HCT116 (cell line): ENCODE measurements around the gene CEBPA. TPM values are rescaled to one million over a fixed set of nuclear protein-coding genes. Genes with fewer than 3 reads are reported as not detected.

ENCODE experiments used
- ATAC-seq: fragments of 200-7000 bp; cut with Tn5 transposase; 2 replicates; pipeline ENCODE4 v1.9.1; 2020; ENCODE audit warnings: mild to moderate bottlenecking, moderate library complexity
- BruUV-seq: library from RNA; stranded (reverse); fragments of 400-500 nt; replicated peaks from 2 replicates; lab custom pipeline; 2021; lab: Mats Ljungman, UMichigan
- CTCF ChIA-PET: fragments of 300-600 bp; sonication (Branson Sonifier 250); formaldehyde crosslinking; loops from one replicate; lab custom pipeline; 2021; ENCODE audit warnings: antibody characterized with exemption; lab: Charles Lee
- POLR2A ChIA-PET: fragments of 300-600, 350-600 bp; sonication (Branson Sonifier 250); formaldehyde crosslinking; loops from one replicate; lab custom pipeline; 2021; ENCODE audit warnings: antibody characterized with exemption; lab: Charles Lee
- RAD21 ChIA-PET, 2 experiments: fragments of 300-600 bp; sonication (Branson Sonifier 250); formaldehyde crosslinking; loops; one replicate each; lab custom pipeline; 2023; ENCODE audit warnings: low total read pairs in 2 of 2; ENCODE audit not compliant: uncharacterized antibody in 2 of 2, unreplicated experiment in 2 of 2, low non-redundant PET in 1 of 2; lab: Charles Lee
- DNase-seq: peaks from one replicate; pipeline ENCODE4 v3.0.0-alpha.2; 2010; ENCODE audit warnings: low read depth, low spot score
- H2AFZ ChIP-seq: fragments of 200-600 bp; shearing (Covaris generic), sonication (generic); 2 replicates; pipeline ENCODE4 v1.6.1; 2017; ENCODE audit warnings: low read depth, mixed run types, mixed read lengths, antibody characterized with exemption, low read length; ENCODE audit not compliant: poor library complexity, severe bottlenecking
- H3K27ac ChIP-seq: 2 replicates; pipeline ENCODE4 v1.5.1; 2012; ENCODE audit warnings: low read depth, low read length
- H3K27me3 ChIP-seq: fragments of 200-600 bp; sonication (generic); 2 replicates; pipeline ENCODE4 v1.6.1; 2016; ENCODE audit warnings: mixed run types, low read length, mixed read lengths; ENCODE audit not compliant: insufficient read depth
- H3K36me3 ChIP-seq, 2 experiments: fragments of 200-500 bp in 1 of 2; fragments of 200-600 bp in 1 of 2; sonication (Bioruptor generic) in 1 of 2; sonication (generic) in 1 of 2; 2 replicates each; pipeline versions ENCODE4 v1.5.1 to v1.6.1; 2014 to 2016; ENCODE audit warnings: low read length in 2 of 2, inconsistent platforms in 1 of 2, mixed read lengths in 1 of 2, mixed run types in 1 of 2; ENCODE audit not compliant: insufficient read depth in 2 of 2, control insufficient read depth in 1 of 2
- H3K4me1 ChIP-seq, 2 experiments: fragments of 200-600 bp in 1 of 2; sonication (generic) in 1 of 2; 2 replicates each; pipeline versions ENCODE4 v1.5.1 to v1.6.1; 2012 to 2017; ENCODE audit warnings: low read length in 2 of 2, inconsistent platforms in 1 of 2, mild to moderate bottlenecking in 1 of 2, mixed read lengths in 1 of 2, mixed run types in 1 of 2, moderate library complexity in 1 of 2; ENCODE audit not compliant: insufficient read depth in 2 of 2, control insufficient read depth in 1 of 2
- H3K4me2 ChIP-seq: fragments of 200-600 bp; sonication (generic); 2 replicates; pipeline ENCODE4 v1.6.1; 2017; ENCODE audit warnings: mixed run types, low read length, mixed read lengths
- H3K4me3 ChIP-seq, 2 experiments: fragments of 200-600 bp in 1 of 2; sonication (generic) in 1 of 2; replicated peaks in 1 of 2; 2 replicates each; pipeline ENCODE4 v1.5.1; 2011 to 2016; ENCODE audit warnings: low read length in 2 of 2, control low read depth in 1 of 2, low read depth in 1 of 2, mild to moderate bottlenecking in 1 of 2, mixed read lengths in 1 of 2, mixed run types in 1 of 2
- H3K79me2 ChIP-seq: fragments of 200-600 bp; sonication (generic); 2 replicates; pipeline ENCODE4 v1.6.1; 2017; ENCODE audit warnings: mild to moderate bottlenecking, mixed run types, low read length, moderate library complexity, mixed read lengths; ENCODE audit not compliant: insufficient read depth
- H3K9ac ChIP-seq: fragments of 200-600 bp; sonication (generic); 2 replicates; pipeline ENCODE4 v1.6.1; 2016; ENCODE audit warnings: low read length, mixed read lengths
- H3K9me2 ChIP-seq: fragments of 200-600 bp; sonication (generic), shearing (Covaris generic); 2 replicates; pipeline ENCODE4 v1.6.1; 2017; ENCODE audit warnings: mixed run types, mild to moderate bottlenecking, moderate library complexity; ENCODE audit not compliant: insufficient read depth
- H3K9me3 ChIP-seq, 2 experiments: fragments of 200-500 bp in 1 of 2; fragments of 200-600 bp in 1 of 2; sonication (Bioruptor generic) in 1 of 2; sonication (generic) in 1 of 2; 2 replicates each; pipeline ENCODE4 v1.6.1; 2014 to 2017; ENCODE audit warnings: low read length in 2 of 2, mixed read lengths in 2 of 2, inconsistent platforms in 1 of 2, low read depth in 1 of 2, mild to moderate bottlenecking in 1 of 2, mixed run types in 1 of 2, moderate library complexity in 1 of 2; ENCODE audit not compliant: control insufficient read depth in 1 of 2, insufficient read depth in 1 of 2
- H4K20me1 ChIP-seq: fragments of 200-600 bp; sonication (generic), shearing (Covaris generic); 2 replicates; pipeline ENCODE4 v1.6.1; 2017; ENCODE audit warnings: mixed run types, mild to moderate bottlenecking, moderate library complexity; ENCODE audit not compliant: insufficient read depth
- CBX3 ChIP-seq: IDR thresholded peaks from 2 replicates; pipeline ENCODE4 v1.6.1; 2012; ENCODE audit warnings: low read depth
- EGR1 ChIP-seq: IDR thresholded peaks from 2 replicates; pipeline ENCODE4 v1.6.1; 2012; ENCODE audit warnings: low read depth
- ELF1 ChIP-seq: IDR thresholded peaks from 2 replicates; pipeline ENCODE4 v1.6.1; 2012; ENCODE audit warnings: low read depth, borderline replicate concordance
- MAX ChIP-seq: IDR thresholded peaks from 2 replicates; pipeline ENCODE4 v1.6.1; 2012
- ZBTB33 ChIP-seq: IDR thresholded peaks from 2 replicates; pipeline ENCODE4 v1.6.1; 2011; ENCODE audit warnings: mild to moderate bottlenecking, low read length, moderate library complexity; ENCODE audit not compliant: insufficient replicate concordance; ENCODE audit errors: extremely low read depth
- intact Hi-C: fragments of 100-400 bp; cut with micrococcal nuclease; formaldehyde crosslinking; loops from 2 replicates; pipeline ENCODE4 v1.10.0; 2022
- total RNA-seq: library from RNA; stranded (reverse); gene quantifications from one replicate; pipeline ENCODE4 v1.2.1, GENCODE V29; 2021; ENCODE audit not compliant: unreplicated experiment
- TF ChIP-seq, protein P1 (sequence below): IDR thresholded peaks from 2 replicates; pipeline ENCODE4 v1.6.1; 2012

Gene CEBPA
- total RNA-seq, 1 experiment from 2014 or later = 7.0 TPM

DNA sequence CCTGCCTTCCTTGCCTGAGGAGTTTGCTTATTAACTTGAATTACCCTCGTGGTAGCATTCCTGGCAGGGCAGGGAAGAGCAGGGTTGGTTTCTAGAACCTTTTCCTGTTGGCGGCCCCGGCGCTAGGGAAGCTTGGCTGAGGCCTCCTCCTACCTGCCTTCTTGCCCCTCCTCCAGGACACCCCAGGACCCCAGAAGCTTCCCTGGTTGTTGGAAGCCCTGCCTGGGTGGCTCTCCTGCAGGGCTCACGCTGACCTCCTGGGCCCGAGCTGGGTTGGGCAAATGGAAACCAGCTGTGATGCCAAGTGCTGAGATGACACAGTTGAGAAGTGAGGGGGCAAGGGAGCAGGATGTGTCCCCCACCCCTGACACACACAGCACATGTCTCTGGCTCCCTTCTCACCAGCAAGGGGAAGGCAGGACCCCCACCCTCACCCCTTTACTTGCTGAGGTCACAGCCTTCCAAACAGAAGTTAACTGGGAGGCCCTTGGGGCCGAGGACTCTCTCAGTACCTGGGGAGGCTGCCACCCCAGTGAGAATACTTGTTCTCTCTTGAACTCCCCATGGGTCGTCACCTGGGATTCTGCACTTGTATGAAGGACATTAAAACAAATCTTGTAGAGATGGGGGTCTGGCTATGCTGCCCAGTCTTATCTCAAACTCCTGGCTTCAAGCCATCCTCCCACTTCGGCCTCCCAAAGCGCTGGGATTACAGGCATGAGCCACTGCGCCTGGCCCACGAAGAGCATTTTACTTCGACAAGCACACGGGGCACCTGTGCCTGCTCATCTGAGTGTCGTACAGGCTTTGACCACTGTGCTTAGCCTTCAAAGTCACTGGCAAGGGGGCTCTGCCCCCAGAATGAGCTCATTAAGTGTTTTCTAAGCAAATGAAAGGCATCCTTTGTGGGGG lies 10.5 kb downstream of the CEBPA start:
- DNase-seq (no peak), ATAC-seq (no peak)
- H3K27me3 ChIP-seq = no peaks in the 10 kb centered on the region
- intact Hi-C loops = no loop called here
- BruUV-seq = no TSS peak
- H3K4me3 ChIP-seq = no peak overlapping the region
- no peak overlapping the region for H2AFZ ChIP-seq
- no peaks in the 10 kb centered on the region for H3K79me2 ChIP-seq
- H3K4me1 ChIP-seq = peaks cover 4 to 39% of the 10 kb centered on the region in 2 experiments; a peak in 3 of 4 replicates
- H3K36me3 ChIP-seq = no peaks in the 10 kb centered on the region
- no peaks in the 10 kb centered on the region for H3K9me3 ChIP-seq
- H3K4me2 ChIP-seq = peak overlapping the region; percentile 19
- no peak overlapping the region for H3K9ac ChIP-seq
- POLR2A ChIA-PET = interaction anchor here (1.7 kb wide), 1 partner anchor 8 kb away, joined by 5 read pairs; no protein-coding TSS in a partner anchor
- TF ChIP-seq CBX3 = no peak
- TF ChIP-seq, protein P1, sequence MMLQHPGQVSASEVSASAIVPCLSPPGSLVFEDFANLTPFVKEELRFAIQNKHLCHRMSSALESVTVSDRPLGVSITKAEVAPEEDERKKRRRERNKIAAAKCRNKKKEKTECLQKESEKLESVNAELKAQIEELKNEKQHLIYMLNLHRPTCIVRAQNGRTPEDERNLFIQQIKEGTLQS = no peak
- TF ChIP-seq ZBTB33 = no peak
- TF ChIP-seq ELF1 = no peak
- no peak for TF ChIP-seq EGR1
- TF ChIP-seq MAX = no peak
- no peaks in the 10 kb centered on the region for H3K9me2 ChIP-seq
- no peak overlapping the region for H3K27ac ChIP-seq
- CTCF ChIA-PET = no interaction called here
- H4K20me1 ChIP-seq = no peaks in the 10 kb centered on the region
- RAD21 ChIA-PET = no interaction called here
